Measurements from ENCODE around the gene KMT2D.

DNA sequence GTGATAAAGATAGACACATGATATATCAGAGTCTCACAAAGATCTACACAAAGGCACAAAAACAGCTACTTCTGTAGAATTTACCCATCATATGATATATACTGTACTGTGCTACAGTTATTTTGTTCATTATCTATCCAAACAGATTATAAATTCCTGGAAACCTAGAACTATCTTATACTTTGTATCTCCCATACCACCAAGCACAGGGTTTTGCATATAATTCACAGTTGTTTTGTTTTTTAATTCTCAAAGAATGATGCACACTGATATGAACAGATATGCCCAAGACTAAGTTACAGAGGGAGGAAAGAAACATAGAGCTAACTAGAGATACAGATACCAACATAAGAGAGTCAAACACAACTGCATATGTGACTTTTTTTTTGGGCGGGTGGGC, 45.4 kb downstream of the KMT2D start:
- TF ChIP-seq POLR2A (IDR thresholded peaks at IDR 0.05; ENCODE audit: low read depth, low read length) = no peak
- no peak for TF ChIP-seq POLR2AphosphoS5 (IDR thresholded peaks at IDR 0.05; ENCODE audit: low read depth, low read length)
- TF ChIP-seq SPI1 (IDR thresholded peaks at IDR 0.05; ENCODE audit: low read depth, low read length) = no peak
